AG04449 (cell line): ENCODE results near the gene FBXO10.

Source experiments
- CTCF ChIA-PET: fragments of 350-600 bp; formaldehyde crosslinking; extraction: SDS; loops from one replicate; lab custom pipeline; 2021; ENCODE audit warnings: antibody characterized with exemption; lab: Yijun Ruan, JAX
- POLR2A ChIA-PET: fragments of 400-600, 350-600 bp; formaldehyde crosslinking; extraction: SDS; loops from one replicate; lab custom pipeline; 2020; ENCODE audit warnings: antibody characterized with exemption, inconsistent platforms; lab: Yijun Ruan, JAX
- DNase-seq: peaks from one replicate; pipeline ENCODE4 v3.0.0-alpha.2; 2010; ENCODE audit warnings: low read depth, low spot score
- H3K4me3 ChIP-seq: 2 replicates; pipeline ENCODE4 v1.5.1; 2011; ENCODE audit warnings: low read depth, mild to moderate bottlenecking, control low read depth, low read length
- CTCF ChIP-seq: IDR thresholded peaks from one replicate; pipeline ENCODE4 v1.5.1; 2011; ENCODE audit warnings: mild to moderate bottlenecking, moderate library complexity, low read length, control low read depth, inconsistent platforms; ENCODE audit not compliant: insufficient read depth; ENCODE audit errors: missing control alignments

Gene FBXO10

GRCh38 chr9:37575921-37576721 lies at the start of gene FBXO10:
FBXO10 (minus strand) TSS chr9:37576380; CDS start chr9:37541768, 34,612 bp downstream.
- POLR2A ChIA-PET: interaction anchor here (1.1 to 1.6 kb wide), 3 partner anchors 16 to 89 kb away, joined by 3 to 8 read pairs (median 7); partner anchors contain the start of gene TOMM5
- CTCF ChIA-PET: interaction anchor here (1.2 to 6.2 kb wide), 5 partner anchors 10 to 95 kb away, joined by 3 to 23 read pairs (median 7); partner anchors contain the start of genes POLR1E and TOMM5
- no peak for TF ChIP-seq CTCF
- peak within 1 kb of the TSS; percentile 75 for H3K4me3 ChIP-seq
- no peak for DNase-seq

DNA sequence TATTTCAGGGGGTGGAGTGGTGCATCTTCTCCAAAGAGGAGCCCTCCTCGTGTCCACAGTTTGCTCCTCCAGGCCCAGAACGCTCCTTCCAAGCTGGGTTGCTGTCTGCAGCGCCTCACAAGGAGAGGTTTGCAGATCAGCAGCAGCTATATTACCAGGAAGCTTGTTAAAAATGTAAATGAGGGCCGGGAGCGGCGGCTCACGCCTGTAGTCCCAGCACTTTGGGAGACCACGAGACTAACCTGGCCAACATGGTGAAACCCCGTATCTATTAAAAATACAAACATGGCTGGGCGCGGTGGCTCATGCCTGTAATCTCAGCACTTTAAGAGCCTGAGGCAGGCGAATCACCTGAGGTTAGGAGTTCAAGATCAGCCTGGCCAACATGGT lies 49.6 kb upstream of the FBXO10 start:
- DNase-seq: no peak
- CTCF ChIA-PET: interaction anchor here (1.1 kb wide), 1 partner anchor 20 kb away, joined by 3 read pairs; no protein-coding TSS in a partner anchor
- POLR2A ChIA-PET: no interaction called here
- no peak for TF ChIP-seq CTCF
- no peak overlapping the region for H3K4me3 ChIP-seq

GRCh38 chr9:37625036-37625757 lies 49.0 kb upstream of the FBXO10 start:
- DNase-seq: no peak
- ChIA-PET CTCF (interaction anchor here (1.1 to 1.3 kb wide), 2 partner anchors 20 to 44 kb away, joined by 3 read pairs; no protein-coding TSS in a partner anchor), POLR2A (no interaction called here)
- no peak overlapping the region for H3K4me3 ChIP-seq
- no peak for TF ChIP-seq CTCF

DNA sequence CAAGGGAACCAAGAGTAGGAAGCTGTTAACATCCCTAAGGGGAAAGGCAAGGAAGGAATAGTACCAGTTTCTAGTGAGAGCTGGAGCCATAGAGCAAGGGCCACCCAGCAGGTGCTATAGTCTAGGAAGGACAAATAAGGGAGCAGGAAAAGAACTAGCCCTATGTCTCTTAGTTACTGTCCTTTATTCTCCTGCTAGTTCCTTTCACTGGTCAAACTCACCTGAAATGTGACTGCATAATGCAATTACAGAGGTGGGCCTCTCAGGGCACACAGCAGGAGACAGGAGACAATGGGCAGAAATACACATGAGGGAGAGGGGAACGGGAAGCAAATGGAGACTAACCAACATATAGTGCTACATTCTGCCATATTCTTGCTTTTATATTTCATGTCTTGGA lies 47.9 kb upstream of the FBXO10 start:
- ChIA-PET CTCF (interaction anchor here (1.3 to 1.8 kb wide), 2 partner anchors 30 to 43 kb away, joined by 3 to 4 read pairs; no protein-coding TSS in a partner anchor), POLR2A (no interaction called here)
- no peak for TF ChIP-seq CTCF
- H3K4me3 ChIP-seq: no peak overlapping the region
- no peak for DNase-seq

- TF ChIP-seq CTCF: no peak
- ChIA-PET POLR2A (no interaction called here), CTCF (interaction anchor here (1.2 to 1.8 kb wide), 2 partner anchors 15 to 29 kb away, joined by 3 to 4 read pairs; no protein-coding TSS in a partner anchor)
- no peak for DNase-seq
- H3K4me3 ChIP-seq: no peak overlapping the region
Observed at GRCh38 chr9:37623267-37623666, 47.1 kb upstream of the FBXO10 start.
